Mucosa of descending colon (tissue), 3 donors: ENCODE results near the gene SLF2. TPM values are rescaled to one million over a fixed set of nuclear protein-coding genes. Genes with fewer than 3 reads are reported as not detected.
A peak's percentile ranks its signal among the peaks of the same experiment; 100 is the strongest.
"Not testable (repeated sequence)": the region's sequence is repeated elsewhere in the genome, so short reads cannot be mapped to it uniquely, and the experiment has no call there.

Experiments
- ATAC-seq: fragments of 200-7000 bp; cut with Tn5 transposase; one replicate; pipeline ENCODE4 v1.9.1; 2020; ENCODE audit warnings: mild to moderate bottlenecking, moderate library complexity
- DNase-seq, 3 donors: peaks; one replicate each; pipeline ENCODE4 v3.0.0-alpha.2; 2020
- H3K36me3 ChIP-seq: fragments of 200-600 bp; one replicate; pipeline ENCODE4 v1.8.0; 2021; ENCODE audit warnings: low read depth, mild to moderate bottlenecking
- H3K4me1 ChIP-seq: fragments of 200-600 bp; one replicate; pipeline ENCODE4 v1.8.0; 2021; ENCODE audit warnings: low read depth, mild to moderate bottlenecking
- H3K4me3 ChIP-seq: fragments of 200-600 bp; one replicate; pipeline ENCODE4 v1.8.0; 2021; ENCODE audit warnings: mild to moderate bottlenecking
- H3K9me3 ChIP-seq: fragments of 200-600 bp; one replicate; pipeline ENCODE4 v1.8.0; 2021; ENCODE audit warnings: mild to moderate bottlenecking
- intact Hi-C, 2 donors: fragments of 100-400 bp; cut with DNase I in 1 of 2; cut with micrococcal nuclease in 1 of 2; formaldehyde crosslinking; loops; one replicate each; pipeline versions ENCODE4 v1.11.0 to v1.11.1; 2022; cut with DNase I, micrococcal nuclease
- total RNA-seq, 3 donors: library from RNA; stranded (reverse); fragmentation: NEBNext Ultra II Directional in 2 of 3; extraction: Animal tissue kit (Norgen Biotek cat#: 25700) in 2 of 3; gene quantifications; one replicate each; pipeline versions ENCODE4 v1.2.1 to v1.2.4, GENCODE V29; 2021 to 2023
- TF ChIP-seq, protein P1 (sequence below): fragments of 200-600 bp; IDR thresholded peaks from one replicate; pipeline ENCODE4 v1.8.0; 2022; ENCODE audit warnings: antibody characterized with exemption, mild to moderate bottlenecking
- donor health status: DM: no; HTN: no; CAD: no; lungs with moderate emphysema.
- donor health status: DM: no; HTN: no; CAD: no.
- donor health status: DM: no; HTN: yes; CAD: no.

The SLF2 gene
- total RNA-seq, 3 donors from 2014 or later = 23.0 to 31.1 (median 27.5) TPM

- no peaks in the 10 kb centered on the region for H3K36me3 ChIP-seq
- no peaks in the 10 kb centered on the region for H3K9me3 ChIP-seq
- TF ChIP-seq, protein P1, sequence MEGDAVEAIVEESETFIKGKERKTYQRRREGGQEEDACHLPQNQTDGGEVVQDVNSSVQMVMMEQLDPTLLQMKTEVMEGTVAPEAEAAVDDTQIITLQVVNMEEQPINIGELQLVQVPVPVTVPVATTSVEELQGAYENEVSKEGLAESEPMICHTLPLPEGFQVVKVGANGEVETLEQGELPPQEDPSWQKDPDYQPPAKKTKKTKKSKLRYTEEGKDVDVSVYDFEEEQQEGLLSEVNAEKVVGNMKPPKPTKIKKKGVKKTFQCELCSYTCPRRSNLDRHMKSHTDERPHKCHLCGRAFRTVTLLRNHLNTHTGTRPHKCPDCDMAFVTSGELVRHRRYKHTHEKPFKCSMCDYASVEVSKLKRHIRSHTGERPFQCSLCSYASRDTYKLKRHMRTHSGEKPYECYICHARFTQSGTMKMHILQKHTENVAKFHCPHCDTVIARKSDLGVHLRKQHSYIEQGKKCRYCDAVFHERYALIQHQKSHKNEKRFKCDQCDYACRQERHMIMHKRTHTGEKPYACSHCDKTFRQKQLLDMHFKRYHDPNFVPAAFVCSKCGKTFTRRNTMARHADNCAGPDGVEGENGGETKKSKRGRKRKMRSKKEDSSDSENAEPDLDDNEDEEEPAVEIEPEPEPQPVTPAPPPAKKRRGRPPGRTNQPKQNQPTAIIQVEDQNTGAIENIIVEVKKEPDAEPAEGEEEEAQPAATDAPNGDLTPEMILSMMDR = no peak
- ATAC-seq = peak; percentile 73
- H3K4me3 ChIP-seq = peak overlapping the region; percentile 77
- peak; percentile 89 to 95 (median 91) for DNase-seq
- H3K4me1 ChIP-seq = peaks cover 27% of the 10 kb centered on the region
- intact Hi-C loops = no loop called here
Measured at GRCh38 chr10:100970076-100970913, 57.5 kb downstream of the SLF2 start.

DNA sequence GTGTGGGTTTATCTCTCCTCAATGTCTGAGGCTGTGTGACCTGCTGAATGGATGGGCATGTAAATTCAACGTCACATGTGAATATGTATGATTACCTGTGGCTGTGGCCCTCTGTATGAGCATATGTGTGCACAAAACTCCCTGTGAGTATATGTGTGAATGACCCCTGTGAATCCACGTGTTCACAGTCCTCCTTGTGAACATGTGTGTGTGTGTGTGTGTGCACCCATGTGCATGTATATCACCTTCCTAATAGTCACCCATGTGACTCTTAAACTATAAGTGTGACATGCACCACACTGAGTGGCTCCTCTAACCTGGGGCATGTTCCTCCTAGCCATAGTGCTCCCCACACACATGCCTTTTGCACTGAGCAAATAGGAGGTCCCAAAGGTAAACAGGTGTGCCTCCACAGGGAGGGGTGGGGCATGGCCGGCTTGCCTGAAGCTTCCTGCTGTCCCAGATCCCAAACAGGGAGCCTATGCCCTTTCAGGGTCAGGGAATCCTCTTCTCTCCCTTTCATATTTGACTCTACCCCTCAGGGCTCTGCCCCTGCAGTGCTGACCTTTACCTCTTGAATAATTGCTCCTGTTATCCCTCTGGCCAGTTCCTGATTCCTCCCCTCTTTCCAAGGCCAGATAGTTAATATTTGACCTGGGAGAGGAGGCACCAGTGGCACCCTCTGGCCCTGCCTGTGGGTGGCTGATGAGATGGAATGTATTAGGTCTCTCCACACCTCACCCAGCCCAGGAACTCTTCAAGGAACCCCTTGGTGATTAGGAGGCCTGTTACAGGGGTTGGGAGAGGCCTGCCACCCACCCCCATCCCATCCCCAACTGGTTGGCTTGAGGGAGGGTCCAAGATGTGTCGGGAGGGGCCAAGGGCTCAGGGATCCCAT lies 58.4 kb downstream of the SLF2 start:
- TF ChIP-seq, protein P1 = no peak
- Histone ChIP-seq H3K4me3 (no peak overlapping the region), H3K4me1 (peaks cover 27% of the 10 kb centered on the region), H3K9me3 (no peaks in the 10 kb centered on the region), H3K36me3 (no peaks in the 10 kb centered on the region)
- DNase-seq = peak; percentile 77 to 81 (median 80)
- intact Hi-C loops = no loop called here
- ATAC-seq = peak; percentile 74

DNA sequence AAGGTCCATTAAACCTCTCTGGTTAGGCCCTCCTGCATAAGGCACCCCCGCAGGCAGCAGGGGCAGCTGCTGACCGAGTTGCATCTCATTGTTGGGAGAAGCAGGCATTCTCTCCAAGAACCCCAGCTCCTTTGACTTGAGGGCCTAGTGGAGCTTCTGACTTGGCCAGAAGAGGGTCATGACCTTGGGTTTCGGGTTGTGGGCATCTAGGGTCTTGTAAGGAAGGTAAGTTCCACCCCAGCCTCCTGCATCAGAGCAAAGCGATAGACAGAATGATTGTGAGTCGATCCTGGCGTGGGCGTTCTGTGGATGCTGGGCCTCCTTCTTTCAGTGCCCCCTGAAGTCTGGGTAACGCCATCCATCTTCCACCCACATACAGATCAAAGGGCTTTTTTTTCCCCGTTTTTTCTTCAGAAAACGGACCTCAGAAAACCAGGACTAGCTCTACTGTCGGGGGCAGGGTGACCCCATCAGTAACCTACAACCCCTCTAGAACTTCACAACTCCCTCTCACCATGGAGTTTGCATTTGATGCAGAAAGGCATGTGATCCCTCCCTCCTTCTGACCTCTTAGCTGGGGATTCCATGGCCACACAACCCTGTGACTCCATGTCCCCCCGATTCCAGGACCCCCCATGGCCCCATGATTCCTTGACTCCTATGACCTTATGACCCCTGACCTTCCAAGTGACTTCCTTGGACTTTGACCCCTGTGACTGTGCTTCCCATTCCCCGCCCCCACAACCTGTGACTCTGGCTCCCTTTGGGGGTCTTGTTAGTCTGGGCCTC lies 59.5 kb downstream of the SLF2 start:
- no peak overlapping the region for H3K4me3 ChIP-seq
- TF ChIP-seq, protein P1 = no peak
- peaks cover 19% of the 10 kb centered on the region for H3K4me1 ChIP-seq
- intact Hi-C loops = no loop called here
- DNase-seq = no peak
- ATAC-seq = no peak
- H3K9me3 ChIP-seq = no peaks in the 10 kb centered on the region
- H3K36me3 ChIP-seq = no peaks in the 10 kb centered on the region

GRCh38 chr10:100972904-100973535 lies 60.3 kb downstream of the SLF2 start:
- TF ChIP-seq, protein P1 = no peak
- Histone ChIP-seq H3K9me3 (no peaks in the 10 kb centered on the region), H3K4me3 (no peak overlapping the region), H3K4me1 (peaks cover 16% of the 10 kb centered on the region), H3K36me3 (no peaks in the 10 kb centered on the region)
- intact Hi-C loops = no loop called here
- DNase-seq = no peak
- ATAC-seq = no peak

DNA sequence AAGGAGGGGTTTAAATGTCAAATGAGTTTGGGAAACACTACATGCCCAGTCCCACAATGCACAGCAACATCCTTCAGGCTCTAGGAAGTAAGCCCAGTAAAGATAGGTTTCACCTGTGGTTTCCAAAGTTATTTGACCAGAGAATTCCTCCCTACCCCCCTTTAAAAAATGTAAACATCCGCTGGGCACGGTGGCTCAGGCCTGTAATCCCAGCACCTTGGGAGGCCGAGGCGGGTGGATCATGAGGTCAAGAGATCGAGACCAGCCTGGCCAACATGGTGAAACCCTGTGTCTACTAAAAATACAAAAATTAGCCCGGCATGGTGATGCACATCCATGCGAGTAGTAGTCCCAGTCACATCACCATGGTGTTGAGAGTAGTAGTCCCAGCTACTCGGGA lies 62.6 kb downstream of the SLF2 start:
- H3K9me3 ChIP-seq, H3K36me3 ChIP-seq, DNase-seq, H3K4me1 ChIP-seq, intact Hi-C loops, ATAC-seq, H3K4me3 ChIP-seq: not testable (repeated sequence)
